H1 (cell line): Measurements from ENCODE around the gene PTPN21. TPM values are rescaled to one million over a fixed set of nuclear protein-coding genes. Genes with fewer than 3 reads are reported as not detected.

Experiments
- CTCF ChIA-PET: fragments of 300-600 bp; sonication (Branson Sonifier 250); formaldehyde crosslinking; loops from one replicate; lab custom pipeline; 2021; ENCODE audit not compliant: partially characterized antibody; lab: Charles Lee
- POLR2A ChIA-PET: fragments of 300-600 bp; sonication (Branson Sonifier 250); formaldehyde crosslinking; loops from one replicate; lab custom pipeline; 2021; ENCODE audit warnings: inconsistent platforms; ENCODE audit not compliant: partially characterized antibody; lab: Charles Lee
- DNase-seq, 2 experiments: peaks; one replicate each; pipeline versions ENCODE4 v3.0.0 to v3.0.0-alpha.2; 2010 to 2022; ENCODE audit warnings: low spot score in 2 of 2, low read depth in 1 of 2, mixed read lengths in 1 of 2
- FAIRE-seq: peaks from 2 replicates; lab custom pipeline; 2011; peaks lifted over from hg19 to GRCh38; lab: Jason Lieb, UNC
- H2AFZ ChIP-seq: 2 replicates; pipeline ENCODE4 v1.8.1; 2012; ENCODE audit warnings: low read length, inconsistent platforms
- H2AK5ac ChIP-seq: 2 replicates; pipeline ENCODE4 v1.6.1; 2013; ENCODE audit warnings: low read depth, low read length
- H2BK120ac ChIP-seq: replicated peaks from 2 replicates; pipeline ENCODE3; 2013; ENCODE audit warnings: low read depth, low read length, inconsistent platforms
- H2BK12ac ChIP-seq: 2 replicates; pipeline ENCODE4 v1.6.1; 2013; ENCODE audit warnings: low read depth, low read length
- H2BK15ac ChIP-seq: 2 replicates; pipeline ENCODE4 v1.6.1; 2013; ENCODE audit warnings: low read length
- H2BK20ac ChIP-seq: 2 replicates; pipeline ENCODE4 v1.6.1; 2013; ENCODE audit warnings: low read length
- H2BK5ac ChIP-seq: 2 replicates; pipeline ENCODE4 v1.6.1; 2013; ENCODE audit warnings: low read depth, low read length
- H3K14ac ChIP-seq: 2 replicates; pipeline ENCODE4 v1.6.1; 2013; ENCODE audit warnings: inconsistent platforms; ENCODE audit not compliant: insufficient read length
- H3K18ac ChIP-seq: 2 replicates; pipeline ENCODE4 v1.6.1; 2013; ENCODE audit warnings: low read length; ENCODE audit errors: extremely low read depth
- H3K23ac ChIP-seq: 2 replicates; pipeline ENCODE4 v1.6.1; 2013; ENCODE audit warnings: inconsistent platforms; ENCODE audit not compliant: insufficient read length
- H3K23me2 ChIP-seq: 2 replicates; pipeline ENCODE4 v1.6.1; 2013; ENCODE audit warnings: low read depth, low read length
- H3K27ac ChIP-seq: 2 replicates; pipeline ENCODE4 v1.6.1; 2011; ENCODE audit warnings: low read depth, low read length, inconsistent platforms
- H3K27me3 ChIP-seq, 4 experiments: replicated peaks in 1 of 4; 1 replicate in 1 of 4; 2 replicates in 3 of 4; pipeline versions ENCODE4 v1.6.1 to v1.8.1; 2011 to 2013; ENCODE audit warnings: low read length in 3 of 4, mild to moderate bottlenecking in 3 of 4, inconsistent platforms in 2 of 4, mixed read lengths in 2 of 4, moderate library complexity in 1 of 4; ENCODE audit not compliant: control insufficient read depth in 3 of 4, insufficient read depth in 3 of 4; ENCODE audit errors: extremely low read depth in 1 of 4
- H3K36me3 ChIP-seq, 4 experiments: 2 replicates each; pipeline versions ENCODE4 v1.6.1 to v1.8.1; 2011 to 2013; ENCODE audit warnings: mild to moderate bottlenecking in 4 of 4, low read length in 3 of 4, moderate library complexity in 2 of 4, control low read depth in 1 of 4, inconsistent platforms in 1 of 4; ENCODE audit not compliant: insufficient read depth in 4 of 4, control insufficient read depth in 2 of 4
- H3K4ac ChIP-seq: replicated peaks from 2 replicates; pipeline ENCODE3; 2013; ENCODE audit warnings: low read length, low read depth, mixed read lengths, inconsistent platforms; ENCODE audit not compliant: insufficient read length
- H3K4me1 ChIP-seq, 4 experiments: replicated peaks in 1 of 4; 1 replicate in 1 of 4; 2 replicates in 3 of 4; pipeline versions ENCODE4 v1.6.1 to v1.8.1; 2011 to 2013; ENCODE audit warnings: low read length in 3 of 4, inconsistent platforms in 2 of 4, mixed read lengths in 1 of 4; ENCODE audit not compliant: insufficient read depth in 4 of 4, control insufficient read depth in 3 of 4
- H3K4me2 ChIP-seq, 2 experiments: 2 replicates each; pipeline versions ENCODE4 v1.6.1 to v1.8.1; 2011 to 2013; ENCODE audit warnings: low read depth in 2 of 2, low read length in 2 of 2, control low read depth in 1 of 2, inconsistent platforms in 1 of 2, mild to moderate bottlenecking in 1 of 2; ENCODE audit not compliant: insufficient read depth in 1 of 2
- H3K4me3 ChIP-seq, 4 experiments: fragments of 200-600, 300-600 bp in 1 of 4; sonication (generic), shearing (Covaris generic), sonication (Bioruptor Twin) in 1 of 4; 2 replicates each; pipeline versions ENCODE4 v1.5.1 to v1.8.1; 2011 to 2016; ENCODE audit warnings: low read length in 4 of 4, low read depth in 3 of 4, control low read depth in 2 of 4, inconsistent platforms in 2 of 4, mild to moderate bottlenecking in 2 of 4, mixed read lengths in 1 of 4, moderate library complexity in 1 of 4; ENCODE audit not compliant: insufficient read depth in 2 of 4; ENCODE audit errors: extremely low read depth in 1 of 4
- H3K56ac ChIP-seq: replicated peaks from 2 replicates; pipeline ENCODE3; 2013; ENCODE audit warnings: low read depth, mild to moderate bottlenecking, mixed read lengths, low read length, inconsistent platforms; ENCODE audit not compliant: insufficient read length
- H3K79me1 ChIP-seq: 2 replicates; pipeline ENCODE4 v1.6.1; 2013; ENCODE audit warnings: low read depth, low read length, control low read depth
- H3K79me2 ChIP-seq, 2 experiments: 2 replicates each; pipeline versions ENCODE4 v1.6.1 to v1.8.1; 2012 to 2013; ENCODE audit warnings: low read length in 2 of 2, mild to moderate bottlenecking in 2 of 2, inconsistent platforms in 1 of 2; ENCODE audit not compliant: insufficient read depth in 2 of 2, control insufficient read depth in 1 of 2
- H3K9ac ChIP-seq, 4 experiments: replicated peaks in 1 of 4; 1 replicate in 1 of 4; 2 replicates in 3 of 4; pipeline versions ENCODE4 v1.6.1 to v1.8.1; 2011 to 2013; ENCODE audit warnings: low read depth in 3 of 4, low read length in 3 of 4, control low read depth in 2 of 4, mild to moderate bottlenecking in 2 of 4, moderate library complexity in 2 of 4, inconsistent platforms in 1 of 4; ENCODE audit errors: extremely low read depth in 1 of 4
- H3K9me3 ChIP-seq, 2 experiments: 2 replicates each; pipeline versions ENCODE4 v1.6.1 to v1.8.1; 2012 to 2013; ENCODE audit warnings: mild to moderate bottlenecking in 2 of 2, moderate library complexity in 2 of 2, control low read depth in 1 of 2, inconsistent platforms in 1 of 2, low read depth in 1 of 2, low read length in 1 of 2, mixed read lengths in 1 of 2; ENCODE audit not compliant: insufficient read depth in 2 of 2
- H4K20me1 ChIP-seq, 2 experiments: replicated peaks in 1 of 2; 2 replicates each; pipeline versions ENCODE3 to v1.8.1; 2011 to 2013; ENCODE audit warnings: inconsistent platforms in 2 of 2, low read length in 2 of 2, mild to moderate bottlenecking in 1 of 2; ENCODE audit not compliant: insufficient read depth in 2 of 2, control insufficient read depth in 1 of 2
- H4K5ac ChIP-seq: 2 replicates; pipeline ENCODE4 v1.6.1; 2013; ENCODE audit warnings: low read length, low read depth, mixed read lengths, inconsistent platforms; ENCODE audit not compliant: insufficient read length
- H4K8ac ChIP-seq: 2 replicates; pipeline ENCODE4 v1.8.0; 2013; ENCODE audit warnings: mild to moderate bottlenecking, moderate library complexity, low read length, inconsistent platforms; ENCODE audit not compliant: insufficient read depth; ENCODE audit errors: extremely low read depth
- H4K91ac ChIP-seq: replicated peaks from 2 replicates; pipeline ENCODE3; 2013; ENCODE audit warnings: low read length, mixed read lengths, inconsistent platforms; ENCODE audit not compliant: insufficient read length
- KDM4A ChIP-seq: IDR thresholded peaks from one replicate; pipeline ENCODE4 v1.7.1; 2012; ENCODE audit warnings: low read depth, mild to moderate bottlenecking, moderate library complexity, low read length, inconsistent platforms; ENCODE audit not compliant: severe bottlenecking
- RAD21 ChIP-seq, 2 experiments: IDR thresholded peaks in 1 of 2; conservative IDR thresholded peaks in 1 of 2; 2 replicates each; pipeline ENCODE4 v1.6.1; 2011; ENCODE audit warnings: low read depth in 2 of 2, low read length in 2 of 2, improper control_type of control experiment in 1 of 2, inconsistent platforms in 1 of 2, mild to moderate bottlenecking in 1 of 2, moderate library complexity in 1 of 2
- WGBS, 2 experiments: shearing (Covaris generic) in 1 of 2; methylation state at CpG; one replicate each; pipeline versions ENCODE4 v1.1.6 to v1.1.7; 2013 to 2015; ENCODE audit warnings: low lambda C conversion rate in 2 of 2, mixed read lengths in 2 of 2, inconsistent platforms in 1 of 2, low coverage in 1 of 2, missing lambda C conversion rate in 1 of 2; ENCODE audit not compliant: insufficient replicate concordance in 2 of 2, insufficient coverage in 1 of 2, insufficient read length in 1 of 2; ENCODE audit errors: extremely low coverage in 1 of 2, missing lambda C conversion rate in 1 of 2; 5-methylcytosine and 5-hydroxymethylcytosine counted together
- polyA plus RNA-seq, 7 experiments: library from polyadenylated mRNA; depleted of rRNA in 3 of 7; stranded (reverse) in 5 of 7; unstranded in 2 of 7; fragments of >200 nt in 5 of 7; fragments of 200-250 nt in 2 of 7; gene quantifications; 1 replicate in 5 of 7; 2 replicates in 1 of 7; 4 replicates in 1 of 7; pipeline versions ENCODE4 v1.2.1 to v1.2.3, GENCODE V29; 2011 to 2013; ENCODE audit warnings: missing spikeins in 2 of 7, mixed read lengths in 2 of 7
- total RNA-seq: library from RNA; stranded (reverse); fragmentation: NEBNext Ultra II Directional; extraction: Animal tissue kit (Norgen Biotek cat#: 25700); gene quantifications from 2 replicates; pipeline ENCODE4 v1.2.1, GENCODE V29; 2021

Gene PTPN21
- total and polyA plus RNA-seq, 2 of the 8 experiments (the other 6 are each of a cell fraction or from before 2014, with no cell fraction given), result 6.5 to 16.1 TPM

- H3K4me2 ChIP-seq, result peak overlapping the region; percentile 42 to 80
- H3K27ac ChIP-seq, result peak overlapping the region; percentile 51
- peak overlapping the region in 3 of 4 experiments; percentile 26 to 94 (median 55); a peak in 6 of 7 replicates for H3K9ac ChIP-seq
- no peaks in the 10 kb centered on the region for H3K9me3 ChIP-seq
- H2AFZ ChIP-seq, result no peak overlapping the region
- H2BK120ac ChIP-seq, result no peak overlapping the region
- H3K23ac ChIP-seq, result no peak overlapping the region
- 0 out of 2 replicates have a peak overlapping the region, but pooled peaks have one; percentile 46 for H2BK15ac ChIP-seq
- no peak overlapping the region for H4K5ac ChIP-seq
- no peaks in the 10 kb centered on the region; the same call in 1 of the 2 replicates for H3K79me1 ChIP-seq
- no peak overlapping the region for H2BK12ac ChIP-seq
- peak; percentile 11 for TF ChIP-seq KDM4A
- TF ChIP-seq RAD21 (IDR thresholded peaks at IDR 0.05 in 1 of 2, conservative IDR thresholded peaks at IDR 0.05 in 1 of 2; ENCODE audit: low read depth in 2 of 2, low read length in 2 of 2), result no peak
- H4K20me1 ChIP-seq, result peaks cover 3% of the 10 kb centered on the region in 2 experiments
- 30% methylated on average over 4 of the region's 5 CpGs; no CpG with 5 or more reads in 1 of the 2 experiments for WGBS, 2 experiments
- DNase-seq (no peak), FAIRE-seq (no peak)
- peak overlapping the region; percentile 34 for H3K18ac ChIP-seq
- ChIA-PET CTCF (no interaction called here), POLR2A (interaction anchor here (1.5 to 1.9 kb wide), 2 partner anchors 11 to 120 kb away, joined by 4 to 12 read pairs; no protein-coding TSS in a partner anchor)
- H3K56ac ChIP-seq, result no peak overlapping the region
- peaks cover 6% of the 10 kb centered on the region for H3K23me2 ChIP-seq
- H3K79me2 ChIP-seq, result peaks cover 0 to 30% of the 10 kb centered on the region in 2 experiments; a peak in 3 of 4 replicates
- no peaks in the 10 kb centered on the region for H3K27me3 ChIP-seq
- peaks cover 0 to 4% (median 2%) of the 10 kb centered on the region in 4 experiments; a peak in 5 of 7 replicates for H3K4me1 ChIP-seq
- peak overlapping the region; percentile 90 to 97 (median 92) for H3K4me3 ChIP-seq
- H3K36me3 ChIP-seq, result peaks cover 0 to 17% (median under 1%) of the 10 kb centered on the region in 4 experiments; a peak in 3 of 8 replicates
- no peak overlapping the region for H3K4ac ChIP-seq
- H4K8ac ChIP-seq, result no peak overlapping the region
- no peak overlapping the region for H2BK20ac ChIP-seq
- H4K91ac ChIP-seq, result no peak overlapping the region
- H2AK5ac ChIP-seq, result no peak overlapping the region; the same call in 1 of the 2 replicates
- H2BK5ac ChIP-seq, result no peak overlapping the region; the same call in 1 of the 2 replicates
- no peak overlapping the region for H3K14ac ChIP-seq
Measured at GRCh38 chr14:88562532-88562830, 7.7 kb upstream of the PTPN21 start.
